MCF 10A (cell line): ENCODE data around the gene BCR. TPM values are rescaled to one million over a fixed set of nuclear protein-coding genes. Genes with fewer than 3 reads are reported as not detected.

Experiments used
- BruUV-seq: library from RNA; stranded (reverse); fragments of 400-500 nt; replicated peaks from 2 replicates; lab custom pipeline; 2021; lab: Mats Ljungman, UMichigan
- CTCF ChIA-PET: fragments of 300-600 bp; sonication (Branson Sonifier 250); formaldehyde crosslinking; extraction: SDS; loops from one replicate; lab custom pipeline; 2021; ENCODE audit warnings: antibody characterized with exemption, inconsistent platforms; lab: Yijun Ruan, JAX
- POLR2A ChIA-PET: fragments of 300-600, 350-650 bp; sonication (Branson Sonifier 250); formaldehyde crosslinking; extraction: SDS; loops from one replicate; lab custom pipeline; 2020; ENCODE audit warnings: antibody characterized with exemption, inconsistent platforms; lab: Yijun Ruan, JAX
- DNase-seq: peaks from one replicate; pipeline ENCODE4 v3.0.0-alpha.2; 2018; ENCODE audit not compliant: unreplicated experiment
- H3K27ac Mint-ChIP-seq: one replicate; pipeline ENCODE4 v1.8.0; 2022; ENCODE audit warnings: mild to moderate bottlenecking, low read depth, mixed read lengths; ENCODE audit not compliant: unreplicated experiment
- H3K27me3 Mint-ChIP-seq: one replicate; pipeline ENCODE4 v1.8.0; 2022; ENCODE audit warnings: mixed read lengths; ENCODE audit not compliant: insufficient read depth, unreplicated experiment
- H3K36me3 Mint-ChIP-seq: one replicate; pipeline ENCODE4 v1.8.0; 2022; ENCODE audit warnings: mild to moderate bottlenecking, moderate library complexity, mixed read lengths; ENCODE audit not compliant: insufficient read depth, unreplicated experiment
- H3K4me1 Mint-ChIP-seq: one replicate; pipeline ENCODE4 v1.8.0; 2022; ENCODE audit warnings: mixed read lengths; ENCODE audit not compliant: insufficient read depth, unreplicated experiment
- H3K4me3 Mint-ChIP-seq: one replicate; pipeline ENCODE4 v1.8.0; 2022; ENCODE audit warnings: mild to moderate bottlenecking, moderate library complexity, mixed read lengths; ENCODE audit not compliant: unreplicated experiment
- H3K9me3 Mint-ChIP-seq: one replicate; pipeline ENCODE4 v1.8.0; 2022; ENCODE audit warnings: mixed read lengths; ENCODE audit not compliant: unreplicated experiment
- CTCF ChIP-seq: fragments of 200-600 bp; IDR thresholded peaks from one replicate; pipeline ENCODE4 v1.8.0; 2022; ENCODE audit warnings: antibody characterized with exemption, mild to moderate bottlenecking; ENCODE audit not compliant: unreplicated experiment
- intact Hi-C: fragments of 100-400 bp; cut with micrococcal nuclease; formaldehyde crosslinking; loops from 2 replicates; pipeline ENCODE4 v1.14.1; 2022
- total RNA-seq: library from RNA; stranded (reverse); gene quantifications from 2 replicates; pipeline ENCODE4 v1.2.3, GENCODE V29; 2022

BCR gene
- total RNA-seq, 1 experiment from 2014 or later: 77.9 TPM

- CTCF ChIA-PET: interaction anchor here (1.9 kb wide), 1 partner anchor 24 kb away, joined by 7 read pairs; no protein-coding TSS in a partner anchor
- no peak for TF ChIP-seq CTCF
- H3K9me3 Mint-ChIP-seq: no peaks in the 10 kb centered on the region
- no TSS peak for BruUV-seq
- H3K4me1 Mint-ChIP-seq: peaks cover 13% of the 10 kb centered on the region
- no peaks in the 10 kb centered on the region for H3K27me3 Mint-ChIP-seq
- no peak overlapping the region for H3K27ac Mint-ChIP-seq
- POLR2A ChIA-PET: no interaction called here
- intact Hi-C loops: no loop called here
- DNase-seq: no peak
- peaks cover 7% of the 10 kb centered on the region for H3K36me3 Mint-ChIP-seq
- H3K4me3 Mint-ChIP-seq: no peak overlapping the region
These were observed 30.5 kb upstream of the BCR start for GRCh38 chr22:23149743-23150238.

DNA sequence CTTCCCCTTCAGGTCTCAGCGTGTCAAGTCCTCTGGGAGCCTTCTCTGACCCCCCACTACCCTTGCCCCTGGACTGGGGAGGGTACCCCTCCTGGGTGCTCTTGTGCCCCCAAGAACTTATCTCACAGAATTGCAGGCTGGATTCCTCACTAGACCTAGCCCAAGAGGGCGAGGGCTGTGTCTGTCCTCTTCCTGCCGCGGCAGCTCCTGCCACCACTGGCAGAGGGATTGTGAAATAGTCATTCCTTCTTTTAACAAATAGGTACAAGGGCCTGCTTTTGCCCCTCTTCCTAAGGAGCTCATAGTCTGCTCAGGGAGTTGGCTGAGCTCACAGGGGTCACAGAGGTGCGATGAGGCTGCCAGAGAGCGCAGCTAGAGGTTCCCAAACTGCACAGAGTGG is 29.5 kb upstream of the BCR start:
- intact Hi-C loops: no loop called here
- Mint-ChIP-seq H3K27ac (no peak overlapping the region), H3K4me3 (no peak overlapping the region), H3K4me1 (peaks cover 13% of the 10 kb centered on the region), H3K27me3 (no peaks in the 10 kb centered on the region), H3K9me3 (no peaks in the 10 kb centered on the region), H3K36me3 (peaks cover 7% of the 10 kb centered on the region)
- CTCF ChIA-PET: interaction anchor here (0.6 to 0.7 kb wide), 2 partner anchors 131 to 1089 kb away, joined by 3 read pairs; no protein-coding TSS in a partner anchor
- POLR2A ChIA-PET: no interaction called here
- no TSS peak for BruUV-seq
- no peak for TF ChIP-seq CTCF
- no peak for DNase-seq

GRCh38 chr22:23151827-23152226 is 28.5 kb upstream of the BCR start:
- ChIA-PET POLR2A (no interaction called here), CTCF (no interaction called here)
- no peak overlapping the region for H3K27ac Mint-ChIP-seq
- TF ChIP-seq CTCF: no peak
- H3K36me3 Mint-ChIP-seq: peaks cover 7% of the 10 kb centered on the region
- no peaks in the 10 kb centered on the region for H3K9me3 Mint-ChIP-seq
- H3K27me3 Mint-ChIP-seq: no peaks in the 10 kb centered on the region
- H3K4me3 Mint-ChIP-seq: no peak overlapping the region
- H3K4me1 Mint-ChIP-seq: peaks cover 13% of the 10 kb centered on the region
- no TSS peak for BruUV-seq
- intact Hi-C loops: no loop called here
- no peak for DNase-seq

DNA sequence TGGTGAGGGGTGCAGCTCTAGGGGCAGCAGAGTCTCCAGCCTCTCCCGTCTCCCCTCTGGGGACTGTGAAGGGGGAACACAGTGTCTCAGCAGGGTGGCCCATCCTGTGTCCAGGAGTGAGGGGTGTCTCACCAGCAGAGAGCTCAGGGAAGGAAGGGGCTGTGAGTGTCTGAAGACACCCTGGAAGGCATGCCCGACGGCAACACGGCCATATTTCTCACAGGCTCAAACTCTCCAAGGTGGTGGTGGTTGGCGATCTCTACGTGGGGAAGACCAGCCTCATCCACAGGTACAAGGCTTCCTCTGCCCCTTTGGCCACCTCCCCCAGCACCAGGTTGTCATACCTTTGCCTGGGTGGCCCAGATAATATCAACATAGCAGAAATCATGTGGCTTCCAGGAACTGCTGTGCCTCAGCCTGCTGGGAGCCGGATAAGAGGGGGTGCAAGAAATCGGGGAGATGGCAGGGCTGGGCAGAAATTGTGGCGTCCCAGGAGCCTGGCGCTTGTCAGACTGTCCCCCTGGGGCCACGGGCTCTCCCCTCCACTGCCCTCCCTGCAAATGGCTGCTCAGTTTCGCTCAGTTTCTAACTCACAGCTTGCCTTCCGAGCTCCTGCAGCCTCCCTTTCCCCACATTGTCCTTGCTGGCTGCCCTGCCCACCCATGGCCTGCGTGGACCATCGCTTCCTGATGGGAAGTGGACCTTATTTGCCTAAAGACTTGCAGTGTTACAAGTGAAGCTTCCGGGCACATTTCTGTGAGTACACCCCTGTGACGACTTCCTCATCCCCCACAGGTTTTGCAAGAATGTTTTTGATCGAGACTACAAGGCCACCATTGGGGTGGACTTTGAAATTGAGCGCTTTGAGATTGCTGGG is 27.8 kb upstream of the BCR start:
- DNase-seq: no peak
- Mint-ChIP-seq H3K36me3 (peaks cover 7% of the 10 kb centered on the region), H3K27ac (no peak overlapping the region), H3K27me3 (no peaks in the 10 kb centered on the region), H3K9me3 (no peaks in the 10 kb centered on the region), H3K4me1 (peaks cover 11% of the 10 kb centered on the region), H3K4me3 (no peak overlapping the region)
- ChIA-PET POLR2A (interaction anchor here (0.7 kb wide), 1 partner anchor 126 kb away, joined by 3 read pairs; no protein-coding TSS in a partner anchor), CTCF (interaction anchor here (0.8 to 1.0 kb wide), 2 partner anchors 138 to 193 kb away, joined by 3 to 5 read pairs; no protein-coding TSS in a partner anchor)
- no peak for TF ChIP-seq CTCF
- no TSS peak for BruUV-seq
- intact Hi-C loops: no loop called here
